Tibial artery (tissue), 4 donors: ENCODE measurements around the gene ANKIB1.

Experiments
- DNase-seq, 2 donors: peaks; one replicate each; pipeline ENCODE4 v3.0.0-alpha.2; 2019
- H3K27ac ChIP-seq, 2 donors: fragments of 200-600 bp; sonication (generic) in 1 of 2; 1 replicate in 1 of 2; 2 replicates in 1 of 2; pipeline ENCODE4 v1.5.1; 2018 to 2019; ENCODE audit warnings: mild to moderate bottlenecking in 1 of 2
- H3K27me3 ChIP-seq, 2 donors: fragments of 200-600 bp; sonication (generic) in 1 of 2; one replicate each; pipeline versions ENCODE4 v1.5.1 to v1.6.0; 2016 to 2019
- H3K36me3 ChIP-seq, 3 donors: fragments of 200-600 bp; sonication (generic) in 2 of 3; one replicate each; pipeline ENCODE4 v1.5.1; 2016 to 2019; ENCODE audit warnings: mild to moderate bottlenecking in 2 of 3
- H3K4me1 ChIP-seq, 4 donors: fragments of 200-600 bp; sonication (generic) in 2 of 4; 1 replicate in 3 of 4; 2 replicates in 1 of 4; pipeline ENCODE4 v1.5.1; 2016 to 2019
- H3K4me3 ChIP-seq, 2 donors: fragments of 200-600 bp; sonication (generic) in 1 of 2; 1 replicate in 1 of 2; 2 replicates in 1 of 2; pipeline ENCODE4 v1.5.1; 2018 to 2019; ENCODE audit warnings: mild to moderate bottlenecking in 2 of 2
- H3K9me3 ChIP-seq, 3 donors: fragments of 200-600 bp; sonication (generic) in 1 of 3; one replicate each; pipeline ENCODE4 v1.5.1; 2016 to 2019
- intact Hi-C: fragments of 100-400 bp; cut with DNase I; formaldehyde crosslinking; loops from one replicate; pipeline ENCODE4 v1.15.0; 2023; ENCODE audit warnings: low total_unique reads
- TF ChIP-seq, protein P1 (sequence below), 2 experiments: fragments of 200-600 bp in 1 of 2; fragments of 450-650 bp in 1 of 2; IDR thresholded peaks; one replicate each; pipeline ENCODE4 v1.5.1; 2017 to 2019; ENCODE audit warnings: antibody characterized with exemption in 2 of 2, mild to moderate bottlenecking in 1 of 2, moderate library complexity in 1 of 2

The ANKIB1 gene, protein sequence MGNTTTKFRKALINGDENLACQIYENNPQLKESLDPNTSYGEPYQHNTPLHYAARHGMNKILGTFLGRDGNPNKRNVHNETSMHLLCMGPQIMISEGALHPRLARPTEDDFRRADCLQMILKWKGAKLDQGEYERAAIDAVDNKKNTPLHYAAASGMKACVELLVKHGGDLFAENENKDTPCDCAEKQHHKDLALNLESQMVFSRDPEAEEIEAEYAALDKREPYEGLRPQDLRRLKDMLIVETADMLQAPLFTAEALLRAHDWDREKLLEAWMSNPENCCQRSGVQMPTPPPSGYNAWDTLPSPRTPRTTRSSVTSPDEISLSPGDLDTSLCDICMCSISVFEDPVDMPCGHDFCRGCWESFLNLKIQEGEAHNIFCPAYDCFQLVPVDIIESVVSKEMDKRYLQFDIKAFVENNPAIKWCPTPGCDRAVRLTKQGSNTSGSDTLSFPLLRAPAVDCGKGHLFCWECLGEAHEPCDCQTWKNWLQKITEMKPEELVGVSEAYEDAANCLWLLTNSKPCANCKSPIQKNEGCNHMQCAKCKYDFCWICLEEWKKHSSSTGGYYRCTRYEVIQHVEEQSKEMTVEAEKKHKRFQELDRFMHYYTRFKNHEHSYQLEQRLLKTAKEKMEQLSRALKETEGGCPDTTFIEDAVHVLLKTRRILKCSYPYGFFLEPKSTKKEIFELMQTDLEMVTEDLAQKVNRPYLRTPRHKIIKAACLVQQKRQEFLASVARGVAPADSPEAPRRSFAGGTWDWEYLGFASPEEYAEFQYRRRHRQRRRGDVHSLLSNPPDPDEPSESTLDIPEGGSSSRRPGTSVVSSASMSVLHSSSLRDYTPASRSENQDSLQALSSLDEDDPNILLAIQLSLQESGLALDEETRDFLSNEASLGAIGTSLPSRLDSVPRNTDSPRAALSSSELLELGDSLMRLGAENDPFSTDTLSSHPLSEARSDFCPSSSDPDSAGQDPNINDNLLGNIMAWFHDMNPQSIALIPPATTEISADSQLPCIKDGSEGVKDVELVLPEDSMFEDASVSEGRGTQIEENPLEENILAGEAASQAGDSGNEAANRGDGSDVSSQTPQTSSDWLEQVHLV

DNA sequence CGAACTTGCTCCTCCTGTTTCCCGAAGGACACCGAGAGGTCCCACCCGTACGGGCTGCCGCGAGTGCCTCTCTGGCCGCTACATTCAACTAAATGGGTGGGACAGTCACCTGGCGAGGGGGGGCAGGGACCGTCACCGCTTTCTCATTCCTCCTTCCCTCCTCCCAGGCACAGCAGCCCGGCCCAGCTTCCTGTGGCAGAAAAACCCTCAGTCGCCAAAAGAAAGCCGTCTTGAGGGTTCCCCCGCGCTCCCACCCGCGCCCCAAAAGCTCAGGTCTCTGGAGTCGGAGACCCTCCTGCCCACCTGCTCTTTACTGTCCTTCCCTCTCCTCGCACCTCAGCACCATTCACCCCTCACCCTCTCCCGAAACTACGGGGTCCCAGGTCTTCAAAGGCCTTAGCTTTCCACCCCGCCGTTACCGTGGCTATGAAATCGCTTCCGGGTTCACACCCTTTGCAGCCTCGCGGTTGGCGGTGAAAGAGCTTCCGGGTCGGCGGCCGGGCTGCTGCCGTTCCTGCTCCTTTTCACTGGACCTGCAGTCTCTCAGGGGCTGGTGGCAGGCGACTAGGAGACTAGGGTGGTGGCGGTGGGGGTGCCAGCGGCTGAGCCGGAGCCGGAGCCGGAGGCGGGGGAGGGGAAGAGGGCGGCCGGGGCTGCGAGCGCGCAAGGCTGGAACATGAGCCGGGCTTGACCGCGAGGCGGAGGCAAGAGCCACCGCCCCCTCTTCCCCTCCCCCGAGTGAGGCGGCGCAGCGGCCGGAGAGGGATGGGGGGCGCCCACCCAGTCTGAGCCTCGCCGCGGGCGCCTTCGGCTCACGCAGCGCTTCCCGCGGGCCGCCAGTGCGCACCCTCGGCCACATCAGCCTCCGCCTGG, at the start of gene ANKIB1, which contains the start of gene KRIT1:
Gene ANKIB1 (plus strand): TSS at position 488 of the 873 bp plus-strand sequence. CDS start 49,005 bp downstream, outside the sequence.
Gene KRIT1 (minus strand): TSS at position 428 of the 873 bp plus-strand sequence. CDS start 3,779 bp downstream, outside the sequence.
- peaks cover 0 to 7% (median 2%) of the 10 kb centered on the region in 3 donors for H3K36me3 ChIP-seq
- peak within 1 kb of the TSS; percentile 96 for H3K27ac ChIP-seq
- intact Hi-C loops = loop anchor here (5.0 to 10.0 kb wide), 2 partner anchors 202 to 1591 kb away; partner anchors contain the start of gene GATAD1
- TF ChIP-seq, protein P1, sequence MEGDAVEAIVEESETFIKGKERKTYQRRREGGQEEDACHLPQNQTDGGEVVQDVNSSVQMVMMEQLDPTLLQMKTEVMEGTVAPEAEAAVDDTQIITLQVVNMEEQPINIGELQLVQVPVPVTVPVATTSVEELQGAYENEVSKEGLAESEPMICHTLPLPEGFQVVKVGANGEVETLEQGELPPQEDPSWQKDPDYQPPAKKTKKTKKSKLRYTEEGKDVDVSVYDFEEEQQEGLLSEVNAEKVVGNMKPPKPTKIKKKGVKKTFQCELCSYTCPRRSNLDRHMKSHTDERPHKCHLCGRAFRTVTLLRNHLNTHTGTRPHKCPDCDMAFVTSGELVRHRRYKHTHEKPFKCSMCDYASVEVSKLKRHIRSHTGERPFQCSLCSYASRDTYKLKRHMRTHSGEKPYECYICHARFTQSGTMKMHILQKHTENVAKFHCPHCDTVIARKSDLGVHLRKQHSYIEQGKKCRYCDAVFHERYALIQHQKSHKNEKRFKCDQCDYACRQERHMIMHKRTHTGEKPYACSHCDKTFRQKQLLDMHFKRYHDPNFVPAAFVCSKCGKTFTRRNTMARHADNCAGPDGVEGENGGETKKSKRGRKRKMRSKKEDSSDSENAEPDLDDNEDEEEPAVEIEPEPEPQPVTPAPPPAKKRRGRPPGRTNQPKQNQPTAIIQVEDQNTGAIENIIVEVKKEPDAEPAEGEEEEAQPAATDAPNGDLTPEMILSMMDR (IDR thresholded peaks at IDR 0.05) = peak; percentile 21 to 33
- peak; percentile 83 to 92 for DNase-seq
- no peaks in the 10 kb centered on the region for H3K27me3 ChIP-seq
- no peaks in the 10 kb centered on the region for H3K9me3 ChIP-seq
- H3K4me3 ChIP-seq = peak within 1 kb of the TSS; percentile 80 to 99
- peaks cover 0 to 37% (median 27%) of the 10 kb centered on the region in 4 donors for H3K4me1 ChIP-seq

DNA sequence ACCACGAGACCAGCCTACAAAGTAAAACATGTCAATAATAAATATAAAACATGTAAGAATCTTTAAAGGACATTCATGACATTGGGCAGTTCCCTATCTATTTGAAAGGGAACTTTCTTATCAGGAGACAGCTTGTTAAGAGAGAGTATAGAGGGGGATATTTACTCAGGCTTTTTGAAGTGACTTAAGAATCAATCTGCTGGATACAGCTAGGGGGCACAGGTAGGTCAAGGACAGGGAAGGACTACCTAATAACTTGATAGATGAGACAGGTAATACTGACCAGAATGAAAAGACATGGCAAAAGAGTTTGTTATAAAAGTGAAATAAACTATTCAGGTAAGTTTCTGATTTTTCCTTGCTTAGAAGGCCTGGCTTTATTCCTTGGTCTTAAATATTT, 45.0 kb upstream of the ANKIB1 start:
- H3K36me3 ChIP-seq = peaks cover 62 to 84% (median 84%) of the 10 kb centered on the region in 3 donors
- DNase-seq = no peak

DNA sequence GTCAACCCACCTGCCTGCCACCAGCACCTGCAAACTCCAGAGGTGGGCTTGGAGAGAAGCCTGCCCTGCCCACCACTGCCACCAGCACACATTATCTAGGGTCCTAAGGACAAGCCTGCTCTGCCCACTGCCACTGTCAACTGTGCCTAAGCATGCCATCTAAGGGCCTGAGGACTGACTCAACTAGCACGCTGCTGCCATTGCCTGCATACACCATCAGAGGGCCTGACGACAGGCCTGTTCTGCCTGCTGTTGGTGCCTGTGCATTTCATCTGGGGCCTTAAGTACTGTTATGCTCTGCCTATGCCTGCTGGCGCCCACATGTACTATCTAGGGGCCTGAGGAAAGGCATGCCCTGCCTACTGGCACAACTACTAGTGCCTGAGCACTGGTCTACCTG, 39.8 kb upstream of the ANKIB1 start:
- H3K36me3 ChIP-seq = peaks cover 66 to 80% (median 78%) of the 10 kb centered on the region in 3 donors
- H3K4me1 ChIP-seq = no peaks in the 10 kb centered on the region
- H3K27me3 ChIP-seq = no peaks in the 10 kb centered on the region
- H3K4me3 ChIP-seq = no peak overlapping the region
- no peak for DNase-seq
- H3K9me3 ChIP-seq = peaks cover 0 to 4% (median 3%) of the 10 kb centered on the region in 3 donors
- TF ChIP-seq, protein P1 (IDR thresholded peaks at IDR 0.05) = no peak
- H3K27ac ChIP-seq = no peak overlapping the region
- intact Hi-C loops = loop anchor here (10.0 kb wide), 1 partner anchor 121 kb away; no protein-coding TSS in a partner anchor

More for the DNA sequence above, 45.0 kb upstream of the ANKIB1 start:
- TF ChIP-seq, protein P1 (IDR thresholded peaks at IDR 0.05) = no peak
- no peaks in the 10 kb centered on the region for H3K27me3 ChIP-seq
- H3K4me3 ChIP-seq = no peak overlapping the region
- H3K9me3 ChIP-seq = no peaks in the 10 kb centered on the region
- intact Hi-C loops = loop anchor here (10.0 kb wide), 1 partner anchor 116 kb away; no protein-coding TSS in a partner anchor
- no peaks in the 10 kb centered on the region for H3K4me1 ChIP-seq
- H3K27ac ChIP-seq = no peak overlapping the region

DNA sequence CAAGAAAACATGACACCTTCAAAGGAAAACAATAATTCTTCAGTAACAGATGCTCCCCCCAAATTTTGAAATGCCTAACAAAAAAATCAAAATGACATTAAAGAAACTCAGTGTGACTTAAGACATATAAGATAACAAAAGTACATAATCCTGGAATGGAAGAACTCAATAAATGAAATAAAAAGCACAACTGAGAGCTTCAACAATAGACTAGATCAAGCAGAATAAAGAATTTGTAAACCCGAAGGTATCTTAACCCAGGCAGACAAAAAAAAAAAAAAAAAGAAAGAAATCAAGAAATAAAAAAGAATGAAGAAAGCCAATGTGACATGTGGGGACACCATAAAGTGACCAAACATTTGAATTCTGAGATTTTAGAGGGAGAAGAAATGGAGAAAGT, 39.1 kb upstream of the ANKIB1 start:
- intact Hi-C loops = loop anchor here (10.0 kb wide), 1 partner anchor 122 kb away; no protein-coding TSS in a partner anchor

More for the DNA sequence above, 39.1 kb upstream of the ANKIB1 start:
- peaks cover 0 to 4% (median 3%) of the 10 kb centered on the region in 3 donors for H3K9me3 ChIP-seq
- H3K4me1 ChIP-seq = no peaks in the 10 kb centered on the region
- no peak overlapping the region for H3K27ac ChIP-seq
- H3K36me3 ChIP-seq = peaks cover 66 to 80% (median 78%) of the 10 kb centered on the region in 3 donors
- H3K4me3 ChIP-seq = no peak overlapping the region
- TF ChIP-seq, protein P1 (IDR thresholded peaks at IDR 0.05) = no peak
- H3K27me3 ChIP-seq = no peaks in the 10 kb centered on the region
- no peak for DNase-seq
